Measurements from ENCODE around the gene S1PR2. TPM values are rescaled to one million over a fixed set of nuclear protein-coding genes. Genes with fewer than 3 reads are reported as not detected.

The S1PR2 gene
- 10 to 100 TPM in 9 of 10 donors, 1 to 10 TPM in 1; 8.9 to 16.5 (median 13.1) TPM for polyA plus RNA-seq (ENCODE audit: insufficient read length in 10 of 10)
- long read RNA-seq, donor 1, partial matches to known transcripts: 0 of 4 reads
- long read RNA-seq, donor 1, other reads (novel, unspliced or antisense): 0 of 4 reads
- long read RNA-seq, donor 2, partial matches to known transcripts: 0 of 1 reads
- long read RNA-seq, donor 2, other reads (novel, unspliced or antisense): 0 of 1 reads
- long read RNA-seq, donor 3: 0 reads
- long read RNA-seq, donor 4, partial matches to known transcripts: 0 of 2 reads
- long read RNA-seq, donor 4, other reads (novel, unspliced or antisense): 0 of 2 reads
- long read RNA-seq, donor 5, transcript S1PR2-201 (2 exons, 3,584 nt): major isoform, 6 of 6 reads
- long read RNA-seq, donor 5, partial matches to known transcripts: 0 of 6 reads
- long read RNA-seq, donor 5, other reads (novel, unspliced or antisense): 0 of 6 reads
- long read RNA-seq, donor 6, transcript S1PR2-201 (2 exons, 3,584 nt): major isoform, 5 of 5 reads
- long read RNA-seq, donor 6, partial matches to known transcripts: 0 of 5 reads
- long read RNA-seq, donor 6, other reads (novel, unspliced or antisense): 0 of 5 reads
- long read RNA-seq, donor 7, partial matches to known transcripts: 0 of 2 reads
- long read RNA-seq, donor 7, other reads (novel, unspliced or antisense): 0 of 2 reads
- long read RNA-seq, donor 8, partial matches to known transcripts: 0 of 4 reads
- long read RNA-seq, donor 8, other reads (novel, unspliced or antisense): 0 of 4 reads
- long read RNA-seq, donor 9, partial matches to known transcripts: 0 of 1 reads
- long read RNA-seq, donor 9, other reads (novel, unspliced or antisense): 0 of 1 reads

DNA sequence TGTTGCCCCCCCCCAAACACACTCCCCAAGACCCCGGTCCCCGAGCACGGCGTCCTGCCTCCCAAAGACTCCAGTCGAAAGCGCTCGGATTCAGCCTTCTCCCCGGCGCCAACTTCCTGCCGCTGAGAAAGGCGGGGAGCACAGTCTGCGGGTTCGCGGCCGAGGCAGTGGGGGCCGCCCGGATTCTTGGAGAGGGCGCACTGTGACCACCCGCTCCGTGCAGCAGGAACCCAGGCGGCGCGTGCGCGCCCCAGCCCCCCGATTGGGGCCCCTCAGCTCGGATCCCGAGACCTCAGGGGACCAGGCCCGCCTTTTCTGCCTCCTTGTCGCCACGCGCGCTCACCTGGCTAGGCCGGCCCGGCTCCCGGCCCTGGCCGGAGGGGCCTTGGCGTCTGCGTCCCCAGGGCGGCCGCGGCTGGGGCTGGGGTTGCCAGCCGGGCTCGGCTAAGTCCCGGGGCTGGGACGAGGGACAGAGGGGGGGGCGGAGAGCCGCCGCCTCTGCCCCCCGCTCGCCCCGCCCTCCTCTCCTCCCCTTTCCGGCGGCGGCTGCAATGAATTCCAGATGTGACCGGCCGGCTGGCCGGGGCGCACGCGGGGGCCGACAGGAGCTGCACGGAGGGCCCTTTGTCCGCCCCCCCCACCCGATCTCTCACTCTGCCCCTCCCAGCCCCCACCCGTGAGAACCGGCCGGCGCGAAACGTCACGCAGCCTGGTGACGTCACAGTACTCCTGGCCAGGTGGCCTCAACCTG is at the start of gene S1PR2:
S1PR2 (minus strand) TSS at position 471 of the 751 bp plus-strand sequence. CDS start 6,426 bp downstream, outside the sequence.
- DNase-seq: peak; percentile 65 to 95 (median 86)

GRCh38 chr19:10279737-10280442 is 48.8 kb upstream of the S1PR2 start:
- DNase-seq: no peak

- no peak for DNase-seq
Measured at GRCh38 chr19:10278935-10279334, 47.8 kb upstream of the S1PR2 start.

- no peak for DNase-seq
Measured at GRCh38 chr19:10277795-10278589, 46.9 kb upstream of the S1PR2 start.

GRCh38 chr19:10274589-10274988 is 43.5 kb upstream of the S1PR2 start:
- DNase-seq: no peak

- DNase-seq: peak in 1 of 3 donors; percentile 38
Measured at GRCh38 chr19:10271543-10272086, 40.5 kb upstream of the S1PR2 start.

- DNase-seq: peak in 2 of 3 donors; percentile 72 to 84
Measured at GRCh38 chr19:10270616-10271394, 39.7 kb upstream of the S1PR2 start, which contains the start of gene ICAM1. TSS of gene ICAM1 (plus strand) at chr19:10271120. CDS start at chr19:10271160, 40 bp downstream.

DNA sequence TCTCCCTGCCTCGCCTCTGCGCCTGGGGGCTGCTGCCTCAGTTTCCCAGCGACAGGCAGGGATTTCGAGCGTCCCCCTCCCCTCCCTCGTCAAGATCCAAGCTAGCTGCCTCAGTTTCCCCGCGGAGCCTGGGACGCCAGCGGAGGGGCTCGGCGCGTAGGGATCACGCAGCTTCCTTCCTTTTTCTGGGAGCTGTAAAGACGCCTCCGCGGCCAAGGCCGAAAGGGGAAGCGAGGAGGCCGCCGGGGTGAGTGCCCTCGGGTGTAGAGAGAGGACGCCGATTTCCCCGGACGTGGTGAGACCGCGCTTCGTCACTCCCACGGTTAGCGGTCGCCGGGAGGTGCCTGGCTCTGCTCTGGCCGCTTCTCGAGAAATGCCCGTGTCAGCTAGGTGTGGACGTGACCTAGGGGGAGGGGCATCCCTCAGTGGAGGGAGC is 39.1 kb upstream of the S1PR2 start:
- DNase-seq: peak in 1 of 3 donors; percentile 69

DNA sequence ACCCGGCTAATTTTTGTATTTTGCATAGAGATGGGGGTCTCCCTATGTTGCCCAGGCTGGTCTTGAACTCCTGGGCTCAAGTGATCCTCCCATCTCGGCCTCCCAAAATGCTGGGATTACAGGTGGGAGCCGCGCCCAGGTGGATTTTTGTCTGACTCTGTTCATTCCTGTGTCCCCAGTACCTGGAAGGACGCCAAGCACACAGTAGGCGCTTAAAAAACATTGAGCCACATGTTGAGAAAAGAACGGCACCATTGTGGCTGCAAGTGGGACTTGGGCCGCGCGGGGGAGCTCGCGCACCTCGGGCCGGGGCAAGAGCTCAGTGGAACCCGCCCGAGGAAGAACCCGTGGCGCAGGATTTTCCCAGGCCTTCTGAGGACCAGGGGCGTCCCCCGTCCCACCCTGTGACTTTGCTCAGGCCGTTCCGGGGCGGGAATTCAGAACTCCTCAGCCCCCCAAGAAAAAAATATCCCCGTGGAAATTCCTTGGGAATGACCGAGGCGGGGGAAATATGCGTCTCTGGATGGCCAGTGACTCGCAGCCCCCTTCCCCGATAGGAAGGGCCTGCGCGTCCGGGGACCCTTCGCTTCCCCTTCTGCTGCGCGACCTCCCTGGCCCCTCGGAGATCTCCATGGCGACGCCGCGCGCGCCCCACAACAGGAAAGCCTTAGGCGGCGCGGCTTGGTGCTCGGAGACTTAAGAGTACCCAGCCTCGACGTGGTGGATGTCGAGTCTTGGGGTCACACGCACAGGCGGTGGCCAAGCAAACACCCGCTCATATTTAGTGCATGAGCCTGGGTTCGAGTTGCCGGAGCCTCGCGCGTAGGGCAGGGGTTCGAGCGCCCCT is 38.4 kb upstream of the S1PR2 start:
- peak in 2 of 3 donors; percentile 81 to 89 for DNase-seq

GRCh38 chr19:10268071-10268470 is 36.9 kb upstream of the S1PR2 start:
- no peak for DNase-seq

- DNase-seq: no peak
Measured at GRCh38 chr19:10266706-10267105, 35.6 kb upstream of the S1PR2 start.

DNA sequence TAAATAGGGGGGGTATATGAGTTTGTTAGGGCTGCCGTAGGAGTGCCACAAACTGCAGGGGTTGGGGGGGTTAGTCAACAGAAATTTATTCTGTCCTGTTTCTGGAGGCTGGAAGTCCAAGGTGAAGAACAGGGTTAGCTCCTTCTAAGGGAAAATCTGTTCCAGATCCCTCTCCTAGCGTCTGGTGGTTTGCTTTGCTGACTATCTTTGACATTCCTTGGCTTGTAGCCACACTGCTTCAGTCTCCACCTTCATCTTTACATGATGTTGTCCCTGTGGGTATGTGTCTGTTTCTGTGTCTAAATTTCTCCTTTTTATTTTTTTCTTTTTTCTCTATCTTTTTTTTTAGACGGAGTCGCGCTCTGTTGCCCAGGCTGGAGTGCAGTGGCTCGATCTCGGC is 31.6 kb upstream of the S1PR2 start:
- no peak for DNase-seq

DNA sequence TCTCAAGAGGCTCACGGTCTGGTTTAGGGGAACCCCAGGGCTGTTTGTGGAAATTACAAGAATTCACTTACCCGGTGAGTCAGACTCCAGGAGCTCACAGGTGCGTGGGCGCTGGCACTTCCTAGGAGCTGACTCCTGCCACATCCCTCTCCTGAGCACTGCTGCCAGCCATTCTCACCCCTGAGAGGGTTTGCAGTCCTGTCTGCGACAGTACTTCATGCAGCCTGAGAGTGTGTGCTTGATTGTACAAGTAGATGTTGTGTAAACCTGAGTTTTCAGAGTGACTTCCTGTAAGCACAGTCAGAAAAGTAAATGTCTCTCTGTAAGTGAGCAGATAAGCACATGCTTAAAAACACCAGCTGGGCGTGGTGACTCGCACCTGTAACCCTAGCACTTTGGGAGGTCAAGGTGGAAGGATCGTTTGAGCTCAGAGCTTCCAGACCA is 29.0 kb upstream of the S1PR2 start:
- no peak for DNase-seq

GRCh38 chr19:10259162-10259905 is 28.2 kb upstream of the S1PR2 start:
- peak; percentile 67 to 85 (median 81) for DNase-seq

- no peak for DNase-seq
Measured at GRCh38 chr19:10258080-10258710, 27.1 kb upstream of the S1PR2 start.

GRCh38 chr19:10256970-10257615 is 26.0 kb upstream of the S1PR2 start:
- DNase-seq: no peak

Measured in muscle of back (tissue), 13 donors.